GM10266 (cell line): ENCODE results near the gene PCDH9.
"Not testable (repeated sequence)": the region's sequence is repeated elsewhere in the genome, so short reads cannot be mapped to it uniquely, and the experiment has no call there.

Experiments
- DNase-seq: peaks from one replicate; pipeline ENCODE4 v3.0.0; 2012; ENCODE audit errors: extremely low spot score
- CTCF ChIP-seq: IDR thresholded peaks from 2 replicates; pipeline ENCODE4 v1.5.1; 2012; ENCODE audit warnings: mild to moderate bottlenecking, low read depth; ENCODE audit not compliant: control insufficient read depth, insufficient read depth; ENCODE audit errors: missing control alignments

Gene PCDH9

GRCh38 chr13:66296875-66297274 lies 933.3 kb downstream of the PCDH9 start:
- no peak for TF ChIP-seq CTCF
- DNase-seq, result no peak

GRCh38 chr13:66296328-66296727 lies 933.8 kb downstream of the PCDH9 start:
- no peak for TF ChIP-seq CTCF
- no peak for DNase-seq

- not testable (repeated sequence) for DNase-seq
Observed at GRCh38 chr13:66286806-66287205, 943.3 kb downstream of the PCDH9 start.

- TF ChIP-seq CTCF, result no peak
- DNase-seq, result no peak
Observed at GRCh38 chr13:66275416-66275815, 954.7 kb downstream of the PCDH9 start.

- TF ChIP-seq CTCF, result no peak
- DNase-seq, result no peak
Observed at GRCh38 chr13:66273011-66273410, 957.1 kb downstream of the PCDH9 start.

GRCh38 chr13:66266761-66267160 lies 963.4 kb downstream of the PCDH9 start:
- no peak for TF ChIP-seq CTCF
- DNase-seq, result no peak

- no peak for DNase-seq
- no peak for TF ChIP-seq CTCF
Observed at GRCh38 chr13:66266348-66266747, 963.8 kb downstream of the PCDH9 start.

- DNase-seq, result no peak
Observed at GRCh38 chr13:66265371-66265770, 964.8 kb downstream of the PCDH9 start.

More at GRCh38 chr13:66265371-66265770, 964.8 kb downstream of the PCDH9 start:
- no peak for TF ChIP-seq CTCF
